Choroid plexus epithelial cell (primary cell): ENCODE data around the gene TGM3.

Experiments used
- DNase-seq: peaks from one replicate; pipeline ENCODE4 v3.0.0-alpha.2; 2010; ENCODE audit warnings: low read depth
- H3K4me3 ChIP-seq: 2 replicates; pipeline ENCODE4 v1.5.1; 2011; ENCODE audit warnings: low read depth, mild to moderate bottlenecking, control low read depth, low read length, moderate library complexity
- CTCF ChIP-seq: conservative IDR thresholded peaks from 2 replicates; pipeline ENCODE4 v1.5.1; 2011; ENCODE audit warnings: low read depth, mild to moderate bottlenecking, control low read depth, inconsistent platforms, low read length, moderate library complexity

Gene TGM3

GRCh38 chr20:2353231-2353630 is 57.4 kb downstream of the TGM3 start:
- no peak overlapping the region for H3K4me3 ChIP-seq
- no peak for DNase-seq
- no peak for TF ChIP-seq CTCF

- no peak overlapping the region for H3K4me3 ChIP-seq
- TF ChIP-seq CTCF = no peak
These were observed 61.3 kb downstream of the TGM3 start for GRCh38 chr20:2357114-2357513.

GRCh38 chr20:2358006-2358405 is 62.2 kb downstream of the TGM3 start:
- TF ChIP-seq CTCF = no peak

More at GRCh38 chr20:2357114-2357513, 61.3 kb downstream of the TGM3 start:
- DNase-seq = no peak

GRCh38 chr20:2361035-2361593 is 65.3 kb downstream of the TGM3 start:
- DNase-seq = no peak
- no peak overlapping the region for H3K4me3 ChIP-seq
- TF ChIP-seq CTCF = no peak

More at GRCh38 chr20:2358006-2358405, 62.2 kb downstream of the TGM3 start:
- no peak overlapping the region for H3K4me3 ChIP-seq
- no peak for DNase-seq

- DNase-seq = no peak
- no peak overlapping the region for H3K4me3 ChIP-seq
- TF ChIP-seq CTCF = no peak
These were observed 67.4 kb downstream of the TGM3 start for GRCh38 chr20:2363187-2363586.

- DNase-seq = no peak
- no peak overlapping the region for H3K4me3 ChIP-seq
- no peak for TF ChIP-seq CTCF
These were observed 67.8 kb downstream of the TGM3 start for GRCh38 chr20:2363587-2363986.

- peak; percentile 5 for DNase-seq
- no peak overlapping the region for H3K4me3 ChIP-seq
- TF ChIP-seq CTCF = no peak
These were observed 68.2 kb downstream of the TGM3 start for GRCh38 chr20:2364044-2364443.
